HG02884 (cell line): ENCODE data around the gene BTLA.
A peak's percentile ranks its signal among the peaks of the same experiment; 100 is the strongest.
"Not testable (repeated sequence)": the region's sequence is repeated elsewhere in the genome, so short reads cannot be mapped to it uniquely, and the experiment has no call there.

Source experiments
- ATAC-seq: cut with Tn5 transposase; IDR thresholded peaks from one replicate; pipeline ENCODE4 v1.9.1; 2021; ENCODE audit warnings: mild to moderate bottlenecking, moderate library complexity; ENCODE audit not compliant: unreplicated experiment

BTLA gene

GRCh38 chr3:112498914-112499711, at the start of gene BTLA:
TSS of gene BTLA (minus strand) at chr3:112499472. CDS start at chr3:112499358, 114 bp downstream.
- ATAC-seq, result peak; percentile 41

GRCh38 chr3:112546216-112546759, 47.0 kb upstream of the BTLA start:
- ATAC-seq, result no peak

GRCh38 chr3:112539825-112540650, 40.8 kb upstream of the BTLA start:
- peak; percentile 98 for ATAC-seq

- no peak for ATAC-seq
Measured at GRCh38 chr3:112531358-112531781, 32.1 kb upstream of the BTLA start.

- no peak for ATAC-seq
Measured at GRCh38 chr3:112530573-112530972, 31.3 kb upstream of the BTLA start.

- ATAC-seq, result not testable (repeated sequence)
Measured at GRCh38 chr3:112524127-112524526, 24.9 kb upstream of the BTLA start.

- ATAC-seq, result peak; percentile 43
Measured at GRCh38 chr3:112519424-112520001, 20.2 kb upstream of the BTLA start.

- not testable (repeated sequence) for ATAC-seq
Measured at GRCh38 chr3:112518970-112519369, 19.7 kb upstream of the BTLA start.

- peak; percentile 99 for ATAC-seq
Measured at GRCh38 chr3:112514527-112515128, 15.4 kb upstream of the BTLA start.

- ATAC-seq, result no peak
Measured at GRCh38 chr3:112512320-112512719, 13.0 kb upstream of the BTLA start.

- no peak for ATAC-seq
Measured at GRCh38 chr3:112508860-112509259, 9.6 kb upstream of the BTLA start.

GRCh38 chr3:112508261-112508660, 9.0 kb upstream of the BTLA start:
- no peak for ATAC-seq

- no peak for ATAC-seq
Measured at GRCh38 chr3:112505907-112506306, 6.6 kb upstream of the BTLA start.

GRCh38 chr3:112504123-112504522, 4.9 kb upstream of the BTLA start:
- ATAC-seq, result no peak

GRCh38 chr3:112503304-112503972, 4.2 kb upstream of the BTLA start:
- no peak for ATAC-seq

GRCh38 chr3:112500621-112501020, 1.3 kb upstream of the BTLA start:
- no peak for ATAC-seq

GRCh38 chr3:112497897-112498548, 1.2 kb downstream of the BTLA start:
- ATAC-seq, result no peak

GRCh38 chr3:112496366-112497067, 2.8 kb downstream of the BTLA start:
- no peak for ATAC-seq

GRCh38 chr3:112494448-112494767, 4.9 kb downstream of the BTLA start:
- ATAC-seq, result not testable (repeated sequence)
